ENCODE measurements around the gene LRRC41. TPM values are rescaled to one million over a fixed set of nuclear protein-coding genes. Genes with fewer than 3 reads are reported as not detected.

The LRRC41 gene
- total and polyA plus RNA-seq, 2 of the 13 experiments (the other 11 are each of a cell fraction or from before 2014, with no cell fraction given) = 48.1 to 53.6 TPM

DNA sequence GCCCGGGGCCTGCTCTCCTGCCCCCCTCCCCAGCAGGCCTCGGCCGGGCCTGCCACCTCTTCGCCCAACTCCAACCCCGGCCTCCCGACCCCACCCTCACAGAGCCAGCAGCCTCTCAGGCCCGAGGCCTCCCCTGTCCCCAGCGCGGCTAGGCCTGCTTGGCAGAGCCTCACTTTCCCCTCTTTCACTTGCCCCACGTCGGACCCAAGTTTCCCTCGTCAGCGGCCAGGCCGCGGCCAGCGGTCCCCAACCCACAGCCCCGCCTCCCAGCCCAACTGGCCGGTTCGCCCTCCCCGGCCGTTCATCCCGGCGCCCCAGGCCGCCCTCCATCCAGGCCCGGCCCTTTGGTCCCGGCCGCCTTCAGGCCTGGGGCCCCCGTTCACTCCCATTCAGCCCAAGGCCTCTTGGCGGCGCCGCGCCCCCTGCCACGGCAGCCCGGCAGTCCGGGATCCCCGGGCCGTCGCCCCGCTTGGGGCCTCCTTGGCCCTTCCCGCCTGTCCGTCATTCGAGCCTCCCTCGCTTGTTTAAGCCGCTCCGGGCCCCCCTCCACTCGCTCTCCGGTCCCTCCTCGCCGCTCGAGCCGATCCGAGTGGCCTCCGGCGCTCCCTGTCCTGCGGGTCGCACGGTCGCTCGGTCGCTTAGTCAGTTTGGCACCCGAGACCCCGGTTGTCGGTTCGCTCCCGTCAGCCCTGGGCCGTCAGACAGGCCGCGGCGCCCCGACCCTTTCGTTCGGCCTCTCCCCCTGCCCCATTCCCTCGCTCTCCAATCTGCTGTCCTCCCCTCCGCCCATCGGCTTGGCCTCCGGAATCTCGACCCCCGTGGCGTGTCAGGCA lies 1.4 kb downstream of the LRRC41 start (continued):
- TF ChIP-seq, protein P1, sequence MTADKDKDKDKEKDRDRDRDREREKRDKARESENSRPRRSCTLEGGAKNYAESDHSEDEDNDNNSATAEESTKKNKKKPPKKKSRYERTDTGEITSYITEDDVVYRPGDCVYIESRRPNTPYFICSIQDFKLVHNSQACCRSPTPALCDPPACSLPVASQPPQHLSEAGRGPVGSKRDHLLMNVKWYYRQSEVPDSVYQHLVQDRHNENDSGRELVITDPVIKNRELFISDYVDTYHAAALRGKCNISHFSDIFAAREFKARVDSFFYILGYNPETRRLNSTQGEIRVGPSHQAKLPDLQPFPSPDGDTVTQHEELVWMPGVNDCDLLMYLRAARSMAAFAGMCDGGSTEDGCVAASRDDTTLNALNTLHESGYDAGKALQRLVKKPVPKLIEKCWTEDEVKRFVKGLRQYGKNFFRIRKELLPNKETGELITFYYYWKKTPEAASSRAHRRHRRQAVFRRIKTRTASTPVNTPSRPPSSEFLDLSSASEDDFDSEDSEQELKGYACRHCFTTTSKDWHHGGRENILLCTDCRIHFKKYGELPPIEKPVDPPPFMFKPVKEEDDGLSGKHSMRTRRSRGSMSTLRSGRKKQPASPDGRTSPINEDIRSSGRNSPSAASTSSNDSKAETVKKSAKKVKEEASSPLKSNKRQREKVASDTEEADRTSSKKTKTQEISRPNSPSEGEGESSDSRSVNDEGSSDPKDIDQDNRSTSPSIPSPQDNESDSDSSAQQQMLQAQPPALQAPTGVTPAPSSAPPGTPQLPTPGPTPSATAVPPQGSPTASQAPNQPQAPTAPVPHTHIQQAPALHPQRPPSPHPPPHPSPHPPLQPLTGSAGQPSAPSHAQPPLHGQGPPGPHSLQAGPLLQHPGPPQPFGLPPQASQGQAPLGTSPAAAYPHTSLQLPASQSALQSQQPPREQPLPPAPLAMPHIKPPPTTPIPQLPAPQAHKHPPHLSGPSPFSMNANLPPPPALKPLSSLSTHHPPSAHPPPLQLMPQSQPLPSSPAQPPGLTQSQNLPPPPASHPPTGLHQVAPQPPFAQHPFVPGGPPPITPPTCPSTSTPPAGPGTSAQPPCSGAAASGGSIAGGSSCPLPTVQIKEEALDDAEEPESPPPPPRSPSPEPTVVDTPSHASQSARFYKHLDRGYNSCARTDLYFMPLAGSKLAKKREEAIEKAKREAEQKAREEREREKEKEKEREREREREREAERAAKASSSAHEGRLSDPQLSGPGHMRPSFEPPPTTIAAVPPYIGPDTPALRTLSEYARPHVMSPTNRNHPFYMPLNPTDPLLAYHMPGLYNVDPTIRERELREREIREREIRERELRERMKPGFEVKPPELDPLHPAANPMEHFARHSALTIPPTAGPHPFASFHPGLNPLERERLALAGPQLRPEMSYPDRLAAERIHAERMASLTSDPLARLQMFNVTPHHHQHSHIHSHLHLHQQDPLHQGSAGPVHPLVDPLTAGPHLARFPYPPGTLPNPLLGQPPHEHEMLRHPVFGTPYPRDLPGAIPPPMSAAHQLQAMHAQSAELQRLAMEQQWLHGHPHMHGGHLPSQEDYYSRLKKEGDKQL (CRISPR knock-in tag; IDR thresholded peaks at IDR 0.05; ENCODE audit: low read depth) = 0 out of 2 replicates have a peak, but pooled peaks have one; percentile 7
- TF ChIP-seq RAD51 (IDR thresholded peaks at IDR 0.05; ENCODE audit: borderline replicate concordance) (no peak), GZF1 (CRISPR knock-in tag; IDR thresholded peaks at IDR 0.05) (peak; percentile 28; the same call in 1 of the 2 replicates), ZNF160 (CRISPR knock-in tag; IDR thresholded peaks at IDR 0.05) (peak; percentile 69; the same call in 1 of the 2 replicates), MAFF (IDR thresholded peaks at IDR 0.05; ENCODE audit: low read depth, low read length) (no peak), HMGA1 (CRISPR knock-in tag; conservative IDR thresholded peaks at IDR 0.05) (no peak), ZNF33B (CRISPR knock-in tag; IDR thresholded peaks at IDR 0.05) (no peak), PAF1 (CRISPR knock-in tag; IDR thresholded peaks at IDR 0.05) (no peak), ZNF709 (CRISPR knock-in tag; IDR thresholded peaks at IDR 0.05) (0 out of 2 replicates have a peak, but pooled peaks have one; percentile 30), SAP130 (CRISPR knock-in tag; IDR thresholded peaks at IDR 0.05; ENCODE audit: low read depth) (peak; percentile 54), KLF13 (CRISPR knock-in tag; IDR thresholded peaks at IDR 0.05) (no peak), ZNF207 (IDR thresholded peaks at IDR 0.05; ENCODE audit: borderline replicate concordance) (no peak), CREM (IDR thresholded peaks at IDR 0.05) (no peak), CREM (CRISPR knock-in tag; IDR thresholded peaks at IDR 0.05) (no peak), ZNF124 (CRISPR knock-in tag; IDR thresholded peaks at IDR 0.05) (no peak), ZFP41 (CRISPR knock-in tag; IDR thresholded peaks at IDR 0.05; ENCODE audit: borderline replicate concordance) (no peak; the same call in 1 of the 2 replicates), ZNF530 (CRISPR knock-in tag; IDR thresholded peaks at IDR 0.05; ENCODE audit: low read depth) (no peak)
- TF ChIP-seq, protein P2, sequence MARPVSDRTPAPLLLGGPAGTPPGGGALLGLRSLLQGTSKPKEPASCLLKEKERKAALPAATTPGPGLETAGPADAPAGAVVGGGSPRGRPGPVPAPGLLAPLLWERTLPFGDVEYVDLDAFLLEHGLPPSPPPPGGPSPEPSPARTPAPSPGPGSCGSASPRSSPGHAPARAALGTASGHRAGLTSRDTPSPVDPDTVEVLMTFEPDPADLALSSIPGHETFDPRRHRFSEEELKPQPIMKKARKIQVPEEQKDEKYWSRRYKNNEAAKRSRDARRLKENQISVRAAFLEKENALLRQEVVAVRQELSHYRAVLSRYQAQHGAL (CRISPR knock-in tag; IDR thresholded peaks at IDR 0.05; ENCODE audit: not compliant biosample characterization) = peak; percentile 5
- TF ChIP-seq, protein P3, sequence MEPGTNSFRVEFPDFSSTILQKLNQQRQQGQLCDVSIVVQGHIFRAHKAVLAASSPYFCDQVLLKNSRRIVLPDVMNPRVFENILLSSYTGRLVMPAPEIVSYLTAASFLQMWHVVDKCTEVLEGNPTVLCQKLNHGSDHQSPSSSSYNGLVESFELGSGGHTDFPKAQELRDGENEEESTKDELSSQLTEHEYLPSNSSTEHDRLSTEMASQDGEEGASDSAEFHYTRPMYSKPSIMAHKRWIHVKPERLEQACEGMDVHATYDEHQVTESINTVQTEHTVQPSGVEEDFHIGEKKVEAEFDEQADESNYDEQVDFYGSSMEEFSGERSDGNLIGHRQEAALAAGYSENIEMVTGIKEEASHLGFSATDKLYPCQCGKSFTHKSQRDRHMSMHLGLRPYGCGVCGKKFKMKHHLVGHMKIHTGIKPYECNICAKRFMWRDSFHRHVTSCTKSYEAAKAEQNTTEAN (CRISPR knock-in tag; conservative IDR thresholded peaks at IDR 0.05) = no peak
- TF ChIP-seq, protein P4, sequence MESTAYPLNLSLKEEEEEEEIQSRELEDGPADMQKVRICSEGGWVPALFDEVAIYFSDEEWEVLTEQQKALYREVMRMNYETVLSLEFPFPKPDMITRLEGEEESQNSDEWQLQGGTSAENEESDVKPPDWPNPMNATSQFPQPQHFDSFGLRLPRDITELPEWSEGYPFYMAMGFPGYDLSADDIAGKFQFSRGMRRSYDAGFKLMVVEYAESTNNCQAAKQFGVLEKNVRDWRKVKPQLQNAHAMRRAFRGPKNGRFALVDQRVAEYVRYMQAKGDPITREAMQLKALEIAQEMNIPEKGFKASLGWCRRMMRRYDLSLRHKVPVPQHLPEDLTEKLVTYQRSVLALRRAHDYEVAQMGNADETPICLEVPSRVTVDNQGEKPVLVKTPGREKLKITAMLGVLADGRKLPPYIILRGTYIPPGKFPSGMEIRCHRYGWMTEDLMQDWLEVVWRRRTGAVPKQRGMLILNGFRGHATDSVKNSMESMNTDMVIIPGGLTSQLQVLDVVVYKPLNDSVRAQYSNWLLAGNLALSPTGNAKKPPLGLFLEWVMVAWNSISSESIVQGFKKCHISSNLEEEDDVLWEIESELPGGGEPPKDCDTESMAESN (CRISPR knock-in tag; conservative IDR thresholded peaks at IDR 0.05) = peak; percentile 49
- TF ChIP-seq, protein P5, sequence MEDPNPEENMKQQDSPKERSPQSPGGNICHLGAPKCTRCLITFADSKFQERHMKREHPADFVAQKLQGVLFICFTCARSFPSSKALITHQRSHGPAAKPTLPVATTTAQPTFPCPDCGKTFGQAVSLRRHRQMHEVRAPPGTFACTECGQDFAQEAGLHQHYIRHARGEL (CRISPR knock-in tag; IDR thresholded peaks at IDR 0.05) = no peak
